OCI-LY1 (cell line): ENCODE measurements around the gene PLCB4.

Experiments
- H2AFZ ChIP-seq: fragments of 200-600 bp; sonication (generic), shearing (Covaris generic); 2 replicates; pipeline ENCODE4 v1.6.0; 2014; ENCODE audit warnings: antibody characterized with exemption, mild to moderate bottlenecking, low read length
- H3F3A ChIP-seq: fragments of 200-600 bp; sonication (generic), shearing (Covaris generic); 2 replicates; pipeline ENCODE4 v1.6.0; 2014; ENCODE audit warnings: mild to moderate bottlenecking, antibody characterized with exemption, low read length, moderate library complexity; ENCODE audit not compliant: insufficient read depth
- H3K27ac ChIP-seq: fragments of 200-600 bp; sonication (generic); 2 replicates; pipeline ENCODE4 v1.5.1; 2014; ENCODE audit warnings: low read length, mixed run types, mild to moderate bottlenecking, low read depth; ENCODE audit not compliant: poor library complexity, severe bottlenecking
- H3K27me3 ChIP-seq: fragments of 200-600 bp; sonication (generic); 2 replicates; pipeline ENCODE4 v1.6.0; 2014; ENCODE audit warnings: antibody characterized with exemption, mild to moderate bottlenecking, low read length, moderate library complexity; ENCODE audit not compliant: insufficient read depth
- H3K36me3 ChIP-seq: fragments of 200-600 bp; sonication (generic); 2 replicates; pipeline ENCODE4 v1.6.1; 2014; ENCODE audit warnings: mild to moderate bottlenecking, antibody characterized with exemption, low read length, moderate library complexity, mixed read lengths; ENCODE audit not compliant: insufficient read depth
- H3K4me1 ChIP-seq: fragments of 200-600 bp; sonication (generic); 2 replicates; pipeline ENCODE4 v1.5.1; 2014; ENCODE audit warnings: mild to moderate bottlenecking, low read length, moderate library complexity; ENCODE audit not compliant: insufficient read depth, severe bottlenecking
- H3K4me2 ChIP-seq: fragments of 200-600 bp; sonication (generic), shearing (Covaris generic); 2 replicates; pipeline ENCODE4 v1.6.1; 2014; ENCODE audit warnings: low read length
- H3K4me3 ChIP-seq: fragments of 200-600 bp; sonication (generic); 2 replicates; pipeline ENCODE4 v1.5.1; 2014; ENCODE audit warnings: low read length, low read depth, mild to moderate bottlenecking, mixed read lengths; ENCODE audit not compliant: poor library complexity, severe bottlenecking
- H3K79me2 ChIP-seq: fragments of 200-600 bp; shearing (Covaris generic); 2 replicates; pipeline ENCODE4 v1.6.1; 2016; ENCODE audit warnings: mixed run types, low read length, mixed read lengths; ENCODE audit not compliant: insufficient read depth
- H3K9ac ChIP-seq: fragments of 200-600 bp; sonication (generic), shearing (Covaris generic); 2 replicates; pipeline ENCODE4 v1.6.1; 2014; ENCODE audit warnings: mild to moderate bottlenecking, low read length, mixed read lengths
- H3K9me2 ChIP-seq: fragments of 200-600 bp; sonication (generic), shearing (Covaris generic); 2 replicates; pipeline ENCODE4 v1.6.1; 2014; ENCODE audit warnings: low read depth, mild to moderate bottlenecking, low read length, mixed read lengths
- H3K9me3 ChIP-seq: fragments of 200-600 bp; shearing (Covaris generic); 2 replicates; pipeline ENCODE4 v1.6.1; 2014; ENCODE audit warnings: low read length, mixed read lengths
- H4K20me1 ChIP-seq: fragments of 200-600 bp; sonication (generic), shearing (Covaris generic); 2 replicates; pipeline ENCODE4 v1.6.0; 2016; ENCODE audit warnings: mild to moderate bottlenecking, low read length; ENCODE audit not compliant: insufficient read depth
- EZH2 ChIP-seq: fragments of 200-600 bp; sonication (generic), shearing (Covaris generic); IDR thresholded peaks from 2 replicates; pipeline ENCODE4 v1.8.0; 2017; ENCODE audit warnings: borderline replicate concordance, mixed run types, mild to moderate bottlenecking, antibody characterized with exemption, low read length, moderate library complexity, mixed read lengths
- TF ChIP-seq, protein P1 (sequence below): fragments of 200-600 bp; sonication (generic), shearing (Covaris generic); IDR thresholded peaks from 2 replicates; pipeline ENCODE4 v1.5.1; 2017; ENCODE audit warnings: mild to moderate bottlenecking, antibody characterized with exemption, low read length, moderate library complexity, mixed read lengths

The PLCB4 gene

DNA sequence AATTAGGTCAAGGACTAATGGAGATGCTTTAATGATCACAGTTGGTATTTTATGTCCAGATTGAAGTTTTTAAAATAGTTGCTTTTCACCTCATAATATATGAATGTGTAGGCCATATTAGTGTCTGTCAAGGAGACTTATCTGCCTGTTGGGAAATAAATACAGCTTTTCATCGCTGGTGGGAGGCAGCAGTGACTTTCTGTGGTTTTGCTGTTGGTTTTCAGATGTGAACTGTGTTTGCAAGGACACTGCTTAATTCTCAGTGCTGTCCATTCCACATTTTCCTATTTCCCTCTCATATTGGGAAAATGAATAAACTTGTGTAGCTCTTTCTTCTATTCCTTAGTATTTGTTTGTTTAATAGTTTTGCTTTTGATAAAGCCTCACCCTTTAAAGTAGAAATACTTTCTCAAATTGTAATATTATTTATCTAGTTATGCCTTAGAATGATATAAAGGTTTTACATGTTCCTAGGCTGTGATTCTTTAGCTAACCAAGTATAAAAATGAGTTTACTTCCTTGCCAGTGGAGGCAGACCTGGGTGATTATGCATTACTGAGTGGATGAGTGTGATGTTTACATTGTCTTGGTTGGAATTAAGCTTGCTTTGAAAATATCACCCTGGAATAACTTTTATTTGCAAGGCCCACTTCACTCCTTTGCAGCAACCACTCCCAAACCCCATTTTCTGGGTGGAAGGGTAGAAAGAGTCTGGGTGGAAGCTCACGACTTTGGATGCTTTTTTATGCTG is 3.3 kb downstream of the PLCB4 start:
- H3F3A ChIP-seq: no peaks in the 10 kb centered on the region
- H2AFZ ChIP-seq: no peak overlapping the region
- no peaks in the 10 kb centered on the region for H3K9me2 ChIP-seq
- H3K4me3 ChIP-seq: no peak overlapping the region
- TF ChIP-seq, protein P1, sequence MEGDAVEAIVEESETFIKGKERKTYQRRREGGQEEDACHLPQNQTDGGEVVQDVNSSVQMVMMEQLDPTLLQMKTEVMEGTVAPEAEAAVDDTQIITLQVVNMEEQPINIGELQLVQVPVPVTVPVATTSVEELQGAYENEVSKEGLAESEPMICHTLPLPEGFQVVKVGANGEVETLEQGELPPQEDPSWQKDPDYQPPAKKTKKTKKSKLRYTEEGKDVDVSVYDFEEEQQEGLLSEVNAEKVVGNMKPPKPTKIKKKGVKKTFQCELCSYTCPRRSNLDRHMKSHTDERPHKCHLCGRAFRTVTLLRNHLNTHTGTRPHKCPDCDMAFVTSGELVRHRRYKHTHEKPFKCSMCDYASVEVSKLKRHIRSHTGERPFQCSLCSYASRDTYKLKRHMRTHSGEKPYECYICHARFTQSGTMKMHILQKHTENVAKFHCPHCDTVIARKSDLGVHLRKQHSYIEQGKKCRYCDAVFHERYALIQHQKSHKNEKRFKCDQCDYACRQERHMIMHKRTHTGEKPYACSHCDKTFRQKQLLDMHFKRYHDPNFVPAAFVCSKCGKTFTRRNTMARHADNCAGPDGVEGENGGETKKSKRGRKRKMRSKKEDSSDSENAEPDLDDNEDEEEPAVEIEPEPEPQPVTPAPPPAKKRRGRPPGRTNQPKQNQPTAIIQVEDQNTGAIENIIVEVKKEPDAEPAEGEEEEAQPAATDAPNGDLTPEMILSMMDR: no peak
- no peak for TF ChIP-seq EZH2
- no peak overlapping the region for H3K9ac ChIP-seq
- no peaks in the 10 kb centered on the region for H3K4me1 ChIP-seq
- H3K36me3 ChIP-seq: no peaks in the 10 kb centered on the region
- no peaks in the 10 kb centered on the region for H3K9me3 ChIP-seq
- H3K27ac ChIP-seq: no peak overlapping the region
- H3K79me2 ChIP-seq: no peaks in the 10 kb centered on the region
- H4K20me1 ChIP-seq: no peaks in the 10 kb centered on the region
- H3K4me2 ChIP-seq: no peak overlapping the region
- H3K27me3 ChIP-seq: no peaks in the 10 kb centered on the region

DNA sequence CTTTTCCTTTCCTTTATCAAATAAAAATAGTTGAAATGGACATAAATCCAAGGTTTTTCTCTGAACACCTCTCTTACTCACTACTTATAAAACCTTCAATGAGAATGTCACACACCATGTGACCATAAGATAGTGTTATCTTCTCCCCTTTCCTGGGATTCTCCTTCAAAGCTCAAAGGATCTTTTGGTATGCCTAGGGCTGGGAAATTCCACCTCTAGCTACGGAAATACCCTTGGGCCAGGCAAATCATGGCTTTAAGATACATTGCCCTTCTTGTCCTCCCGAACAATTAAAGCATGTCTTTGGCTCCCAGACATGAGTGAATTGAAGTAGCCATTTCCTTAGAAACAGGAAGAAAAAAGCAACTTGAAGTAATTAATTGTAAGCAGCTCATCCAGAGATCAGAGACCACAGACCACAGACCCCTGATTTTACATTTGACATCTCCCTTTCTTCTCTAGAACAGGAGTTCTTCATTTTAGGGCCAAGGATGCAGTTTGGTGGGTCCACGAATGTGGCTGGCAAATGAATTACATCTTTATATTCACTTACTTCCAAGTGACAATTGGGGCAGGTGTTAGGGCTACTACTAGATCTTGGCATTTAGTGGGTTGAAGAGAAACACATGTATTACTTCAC is 4.1 kb downstream of the PLCB4 start:
- no peak overlapping the region for H3K4me3 ChIP-seq
- no peak overlapping the region for H3K9ac ChIP-seq
- H3K27ac ChIP-seq: no peak overlapping the region
- H4K20me1 ChIP-seq: no peaks in the 10 kb centered on the region
- no peaks in the 10 kb centered on the region for H3F3A ChIP-seq
- no peaks in the 10 kb centered on the region for H3K9me3 ChIP-seq
- H3K4me2 ChIP-seq: no peak overlapping the region
- TF ChIP-seq EZH2: no peak
- TF ChIP-seq, protein P1: no peak
- H3K4me1 ChIP-seq: no peaks in the 10 kb centered on the region
- H3K36me3 ChIP-seq: no peaks in the 10 kb centered on the region
- no peaks in the 10 kb centered on the region for H3K9me2 ChIP-seq
- H2AFZ ChIP-seq: no peak overlapping the region
- no peaks in the 10 kb centered on the region for H3K79me2 ChIP-seq
- H3K27me3 ChIP-seq: no peaks in the 10 kb centered on the region

DNA sequence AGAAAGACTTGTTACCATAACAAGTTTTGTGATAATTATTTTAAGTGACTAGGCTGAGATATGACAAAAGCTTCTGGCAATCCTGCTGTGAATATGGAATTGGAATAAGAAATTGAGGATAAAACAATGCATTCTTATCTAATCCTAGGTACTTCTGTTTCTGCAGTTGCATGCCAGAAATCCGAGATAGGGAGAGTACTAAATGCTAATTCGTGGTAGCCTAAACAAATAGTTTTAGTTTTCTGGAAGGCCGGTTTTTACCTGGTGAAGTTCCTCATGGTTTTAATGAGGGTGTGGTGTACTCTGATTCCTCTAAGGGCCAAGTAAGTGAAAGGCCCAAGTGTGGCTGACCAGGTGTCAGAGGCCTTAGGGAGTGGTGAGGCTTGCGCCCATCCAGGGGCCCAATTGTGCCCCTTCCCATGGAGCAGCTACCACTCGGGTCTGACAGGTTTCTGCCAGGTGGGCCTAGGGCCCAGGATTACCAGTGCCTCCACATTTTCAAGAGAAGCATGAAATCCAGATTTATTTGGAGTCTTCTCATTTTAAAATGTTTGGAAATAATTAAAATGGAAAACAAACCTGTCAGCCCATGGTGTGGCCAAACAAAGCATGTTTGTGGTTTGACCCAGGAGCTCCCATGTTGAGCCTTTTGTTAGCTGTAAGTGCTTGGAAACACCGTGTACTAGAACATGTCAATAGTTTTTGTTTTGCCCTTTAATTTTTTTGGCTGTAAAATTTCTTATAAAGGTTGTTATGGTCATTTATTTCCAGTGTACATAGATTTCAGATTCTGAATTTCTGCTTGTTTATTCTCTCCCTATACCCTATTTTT is 6.6 kb downstream of the PLCB4 start:
- no peak overlapping the region for H3K9ac ChIP-seq
- no peaks in the 10 kb centered on the region for H3F3A ChIP-seq
- H3K79me2 ChIP-seq: no peaks in the 10 kb centered on the region
- TF ChIP-seq EZH2: no peak
- TF ChIP-seq, protein P1: no peak
- H3K4me2 ChIP-seq: no peak overlapping the region
- H3K4me3 ChIP-seq: no peak overlapping the region
- no peak overlapping the region for H2AFZ ChIP-seq
- no peaks in the 10 kb centered on the region for H3K36me3 ChIP-seq
- H3K27ac ChIP-seq: no peak overlapping the region
- H3K27me3 ChIP-seq: no peaks in the 10 kb centered on the region
- no peaks in the 10 kb centered on the region for H3K9me2 ChIP-seq
- H3K4me1 ChIP-seq: no peaks in the 10 kb centered on the region
- no peaks in the 10 kb centered on the region for H4K20me1 ChIP-seq
- no peaks in the 10 kb centered on the region for H3K9me3 ChIP-seq
